AG09309 (cell line): ENCODE measurements around the gene DDX28.

Experiments used
- DNase-seq: peaks from one replicate; pipeline ENCODE4 v3.0.0-alpha.2; 2010; ENCODE audit warnings: low read depth
- H3K4me3 ChIP-seq: 2 replicates; pipeline ENCODE4 v1.5.1; 2011; ENCODE audit warnings: mild to moderate bottlenecking, low read depth, low read length, moderate library complexity; ENCODE audit not compliant: control insufficient read depth
- CTCF ChIP-seq: IDR thresholded peaks from 2 replicates; pipeline ENCODE4 v1.5.1; 2011; ENCODE audit warnings: mild to moderate bottlenecking, low read depth, low read length, inconsistent platforms; ENCODE audit not compliant: insufficient read depth, control insufficient read depth; ENCODE audit errors: missing control alignments

DDX28 gene

GRCh38 chr16:68069511-68070248 is 46.6 kb upstream of the DDX28 start:
- DNase-seq, result no peak
- no peak for TF ChIP-seq CTCF
- no peak overlapping the region for H3K4me3 ChIP-seq

- no peak for TF ChIP-seq CTCF
- H3K4me3 ChIP-seq, result no peak overlapping the region
- DNase-seq, result no peak
Measured at GRCh38 chr16:68068926-68069325, 45.9 kb upstream of the DDX28 start.

- no peak for TF ChIP-seq CTCF
- no peak for DNase-seq
- no peak overlapping the region for H3K4me3 ChIP-seq
Measured at GRCh38 chr16:68066763-68067162, 43.7 kb upstream of the DDX28 start.

- H3K4me3 ChIP-seq, result no peak overlapping the region
- DNase-seq, result peak; percentile 37
- no peak for TF ChIP-seq CTCF
Measured at GRCh38 chr16:68065716-68066305, 42.8 kb upstream of the DDX28 start.

- H3K4me3 ChIP-seq, result no peak overlapping the region
- peak; percentile 25 for DNase-seq
- TF ChIP-seq CTCF, result peak; percentile 87
Measured at GRCh38 chr16:68064791-68065365, 41.8 kb upstream of the DDX28 start.

- no peak for TF ChIP-seq CTCF
- H3K4me3 ChIP-seq, result no peak overlapping the region
- DNase-seq, result no peak
Measured at GRCh38 chr16:68062910-68063393, 39.9 kb upstream of the DDX28 start.
